Measurements from ENCODE around the gene GSDMA.
"Not testable (repeated sequence)": the region's sequence is repeated elsewhere in the genome, so short reads cannot be mapped to it uniquely, and the experiment has no call there.

GSDMA gene

DNA sequence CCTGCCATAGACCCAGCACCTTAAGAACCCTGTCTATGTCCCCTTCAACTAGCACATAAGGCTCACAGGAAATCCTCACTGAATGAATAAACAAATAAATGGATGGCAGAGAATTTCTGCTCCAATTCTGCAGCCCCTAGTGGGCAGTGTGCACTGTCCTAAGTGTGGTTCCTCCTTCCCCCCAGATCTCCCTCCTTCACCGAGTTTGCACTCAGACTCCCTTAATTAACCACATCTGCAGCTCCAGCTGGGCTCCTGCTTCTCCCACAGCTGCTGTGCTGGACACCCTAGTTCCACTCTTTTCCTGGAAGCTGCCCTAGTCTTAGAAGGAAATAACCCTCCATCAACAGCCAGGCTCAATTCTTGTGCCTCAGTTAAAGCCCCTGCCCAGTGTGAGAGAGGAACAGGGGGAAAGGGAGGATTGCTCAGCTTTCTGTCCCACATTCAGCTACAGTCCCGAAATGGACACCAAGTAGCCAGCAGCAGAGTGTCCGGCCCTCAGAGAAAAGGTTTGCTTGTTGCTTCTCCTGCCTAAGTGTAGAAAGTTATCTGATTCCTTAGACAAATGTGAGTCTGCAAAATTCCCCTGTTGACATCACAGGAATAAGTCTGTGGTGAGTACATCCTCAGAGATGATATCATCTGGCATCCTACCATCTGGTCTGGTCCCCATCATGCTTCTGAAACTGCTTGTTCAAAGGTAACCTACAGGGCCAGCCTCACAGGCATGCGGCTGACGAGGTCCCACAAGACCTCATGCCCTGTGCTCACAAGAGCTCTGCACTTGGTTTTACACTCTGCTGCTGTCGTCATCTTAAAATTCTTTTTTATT, 23.0 kb upstream of the GSDMA start:
- TF ChIP-seq GATA1 (IDR thresholded peaks at IDR 0.05; ENCODE audit: low read depth, low read length) = no peak
- TF ChIP-seq POLR2A (IDR thresholded peaks at IDR 0.05; ENCODE audit: low read length) = no peak
- DNase-seq = peak; percentile 24 to 37

DNA sequence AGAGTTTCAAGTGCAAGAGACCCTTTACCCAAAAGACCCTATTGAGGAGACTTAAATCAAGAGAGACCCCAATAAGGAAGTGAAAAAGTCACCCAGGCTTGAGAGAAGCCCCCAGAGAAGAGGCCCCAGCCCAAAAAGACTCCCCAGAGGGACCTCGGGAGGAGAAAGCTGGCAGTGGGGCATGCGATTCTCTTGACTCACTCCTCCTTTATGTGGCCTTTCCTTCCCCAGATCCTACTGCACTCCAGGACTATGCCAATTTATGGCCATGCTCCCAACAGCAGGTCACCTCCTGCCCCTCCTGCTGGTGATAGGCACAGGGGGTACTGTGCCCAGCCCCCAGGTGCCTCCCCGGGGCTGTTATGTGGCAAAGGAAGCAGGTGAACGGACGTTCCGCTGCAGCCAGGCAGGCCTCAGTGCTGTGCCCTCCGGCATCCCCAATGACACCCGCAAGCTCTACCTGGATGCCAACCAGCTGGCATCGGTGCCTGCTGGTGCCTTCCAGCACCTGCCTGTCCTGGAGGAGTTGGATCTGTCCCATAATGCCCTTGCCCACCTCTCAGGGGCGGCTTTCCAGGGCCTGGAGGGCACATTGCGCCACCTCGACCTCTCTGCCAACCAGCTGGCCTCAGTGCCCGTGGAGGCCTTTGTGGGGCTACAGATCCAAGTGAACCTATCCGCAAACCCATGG, 19.0 kb upstream of the GSDMA start:
- no peak for DNase-seq
- no peak for TF ChIP-seq GATA1 (IDR thresholded peaks at IDR 0.05; ENCODE audit: low read depth, low read length)

DNA sequence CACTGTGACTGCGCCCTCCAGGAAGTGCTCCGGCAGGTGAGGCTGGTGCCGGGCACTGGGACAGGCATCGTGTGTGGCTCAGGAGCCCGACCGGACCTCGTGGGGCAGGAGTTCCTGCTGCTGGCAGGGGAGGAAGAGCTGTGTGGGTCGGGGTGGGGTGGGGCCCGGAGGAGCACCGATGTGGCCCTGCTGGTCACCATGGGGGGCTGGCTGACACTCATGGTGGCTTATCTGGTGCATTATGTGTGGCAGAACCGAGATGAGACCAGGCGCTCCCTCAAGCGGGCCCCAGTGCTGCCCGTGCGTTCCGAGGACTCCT, 18.5 kb upstream of the GSDMA start:
- no peak for DNase-seq
- TF ChIP-seq POLR2A (IDR thresholded peaks at IDR 0.05; ENCODE audit: low read length) (no peak), GATA1 (IDR thresholded peaks at IDR 0.05; ENCODE audit: low read depth, low read length) (no peak)

DNA sequence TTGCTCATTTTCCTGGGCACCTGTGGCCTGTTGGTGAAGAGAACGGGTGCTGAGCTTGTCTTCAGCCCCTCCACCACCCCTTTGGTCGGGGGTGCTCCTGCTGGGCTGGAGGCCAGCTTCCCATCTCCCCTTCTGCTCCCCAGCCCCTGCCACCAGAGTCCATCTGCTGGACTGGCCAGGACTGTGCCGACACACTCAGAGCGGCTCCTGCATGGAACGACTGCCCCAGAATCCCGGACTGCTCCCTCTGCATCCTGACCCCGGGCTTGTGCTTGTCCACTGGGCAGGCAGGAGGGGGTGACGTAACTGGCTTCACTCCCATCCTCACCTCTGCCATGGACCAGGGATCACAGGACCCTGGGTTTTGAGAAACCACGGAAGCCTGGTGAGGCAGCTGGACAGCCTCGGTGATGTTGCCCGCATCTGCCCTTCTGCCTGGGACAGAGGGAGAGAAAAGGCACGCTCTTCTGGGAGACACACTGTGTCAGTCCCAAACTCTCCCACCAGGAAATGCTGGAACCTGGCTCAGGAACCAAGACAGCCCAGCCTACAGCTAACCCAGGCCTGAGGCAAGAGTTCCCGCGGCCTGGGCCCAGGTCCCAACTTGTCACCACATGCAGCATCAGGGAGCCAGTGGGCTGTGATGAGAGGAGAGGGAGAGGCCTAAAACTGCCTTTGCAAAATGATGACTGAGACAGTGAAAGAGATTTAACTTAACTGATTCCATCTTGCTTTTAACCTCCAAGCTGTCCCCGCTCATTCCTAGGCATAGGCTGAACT, 16.1 kb upstream of the GSDMA start:
- TF ChIP-seq POLR2A (IDR thresholded peaks at IDR 0.05; ENCODE audit: low read length) (no peak), GATA1 (IDR thresholded peaks at IDR 0.05; ENCODE audit: low read depth, low read length) (no peak)
- no peak for DNase-seq

DNA sequence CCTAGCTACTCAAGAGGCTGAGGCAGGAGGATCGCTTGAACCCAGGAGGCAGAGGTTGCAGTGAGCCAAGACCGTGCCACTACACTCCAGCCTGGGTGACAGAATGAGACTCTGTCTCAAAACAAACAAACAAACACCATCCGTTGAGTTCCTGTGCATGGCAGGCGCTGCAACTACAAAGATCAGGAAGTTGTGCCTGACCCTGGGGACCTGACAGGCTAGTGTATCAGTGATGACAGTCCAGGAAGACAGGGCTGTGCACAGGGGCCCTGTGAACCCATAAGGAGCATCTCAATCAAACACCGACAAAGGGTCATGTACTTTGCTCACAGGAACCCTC, 14.3 kb upstream of the GSDMA start:
- not testable (repeated sequence) for DNase-seq

DNA sequence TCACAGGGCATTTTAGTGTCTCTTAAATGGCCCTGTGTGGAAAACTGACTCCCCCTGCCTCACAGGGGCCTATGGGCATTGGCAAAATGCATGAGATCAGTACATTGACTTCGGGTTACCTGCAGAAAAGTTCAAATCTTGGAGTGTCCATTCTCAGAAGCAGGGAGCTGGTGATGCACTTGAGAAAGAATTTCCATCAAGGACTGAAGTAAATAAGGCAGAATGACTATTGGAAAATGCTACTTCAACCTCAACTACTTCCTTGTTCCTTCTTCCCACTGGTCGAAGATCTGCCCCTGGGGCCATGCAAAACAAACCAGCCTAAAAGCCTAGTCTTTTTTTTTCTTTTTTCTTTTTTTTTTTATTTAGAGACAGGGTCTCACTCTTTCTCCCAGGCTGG, 13.8 kb upstream of the GSDMA start:
- no peak for DNase-seq
- TF ChIP-seq POLR2A (IDR thresholded peaks at IDR 0.05; ENCODE audit: low read length) = no peak
- no peak for TF ChIP-seq GATA1 (IDR thresholded peaks at IDR 0.05; ENCODE audit: low read depth, low read length)

DNA sequence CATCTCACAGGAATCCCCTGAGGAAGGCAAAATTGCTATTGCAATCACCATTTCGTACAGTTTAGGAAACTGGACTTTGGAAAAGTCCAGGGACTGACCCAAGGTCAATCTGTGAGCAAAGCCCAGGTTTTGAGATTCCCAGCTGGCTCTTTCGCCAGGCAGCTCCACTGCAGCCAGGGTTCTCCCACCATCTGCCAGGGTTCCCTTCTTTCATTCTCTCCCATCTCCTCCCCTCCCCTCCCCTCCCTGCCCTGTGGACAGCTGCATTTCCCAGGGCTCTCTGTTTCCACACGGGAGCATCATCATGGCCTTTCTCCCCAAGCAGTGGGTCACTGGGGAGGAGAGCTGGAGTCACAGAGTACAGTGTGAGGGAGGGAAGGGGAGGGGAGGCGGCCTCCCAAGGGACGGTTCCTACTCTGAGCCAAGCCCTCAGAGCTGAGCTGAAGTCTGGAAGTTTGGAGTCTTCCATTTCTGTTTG, 11.9 kb upstream of the GSDMA start:
- no peak for DNase-seq
- TF ChIP-seq GATA1 (IDR thresholded peaks at IDR 0.05; ENCODE audit: low read depth, low read length) = no peak
- no peak for TF ChIP-seq POLR2A (IDR thresholded peaks at IDR 0.05; ENCODE audit: low read length)

DNA sequence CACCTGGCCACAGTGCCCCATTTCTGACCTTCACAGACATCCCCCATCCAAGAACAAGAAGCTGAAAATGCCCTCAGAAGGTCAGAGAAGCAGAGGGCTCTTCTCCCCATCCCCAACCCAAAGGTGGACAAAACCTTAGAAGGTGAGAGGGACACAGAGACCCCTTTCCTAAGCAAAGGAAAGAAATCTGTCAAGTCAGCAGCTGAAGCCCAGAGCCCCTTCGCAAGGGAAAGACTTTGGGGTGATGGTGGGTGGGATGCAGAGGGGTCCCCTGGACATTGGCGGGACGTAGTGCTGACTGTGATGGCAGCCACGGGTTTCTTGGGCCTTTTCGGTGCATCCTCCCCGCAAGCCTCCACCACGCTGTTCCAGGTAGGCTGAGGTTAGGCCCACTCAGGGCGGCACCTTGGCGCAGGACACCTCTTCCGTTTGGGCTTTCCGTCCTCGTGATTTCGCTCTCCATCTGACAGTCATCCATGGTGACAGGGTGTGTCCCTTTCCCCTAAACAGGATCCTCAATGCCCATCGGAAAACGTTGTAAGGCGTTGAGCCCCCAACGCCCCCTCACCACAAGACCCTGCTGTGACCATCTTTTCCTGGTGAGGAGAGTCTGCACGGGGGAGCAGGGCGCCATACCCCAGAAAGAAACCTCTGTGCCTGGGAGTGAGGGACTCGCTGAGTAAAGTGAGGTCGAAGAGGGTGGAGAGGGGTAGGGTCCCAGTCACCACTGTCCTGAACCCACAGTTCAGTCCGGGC, 10.7 kb upstream of the GSDMA start:
- DNase-seq = peak in 1 of 2 experiments; percentile 30
- TF ChIP-seq POLR2A (IDR thresholded peaks at IDR 0.05; ENCODE audit: low read length) (no peak), GATA1 (IDR thresholded peaks at IDR 0.05; ENCODE audit: low read depth, low read length) (no peak)

DNA sequence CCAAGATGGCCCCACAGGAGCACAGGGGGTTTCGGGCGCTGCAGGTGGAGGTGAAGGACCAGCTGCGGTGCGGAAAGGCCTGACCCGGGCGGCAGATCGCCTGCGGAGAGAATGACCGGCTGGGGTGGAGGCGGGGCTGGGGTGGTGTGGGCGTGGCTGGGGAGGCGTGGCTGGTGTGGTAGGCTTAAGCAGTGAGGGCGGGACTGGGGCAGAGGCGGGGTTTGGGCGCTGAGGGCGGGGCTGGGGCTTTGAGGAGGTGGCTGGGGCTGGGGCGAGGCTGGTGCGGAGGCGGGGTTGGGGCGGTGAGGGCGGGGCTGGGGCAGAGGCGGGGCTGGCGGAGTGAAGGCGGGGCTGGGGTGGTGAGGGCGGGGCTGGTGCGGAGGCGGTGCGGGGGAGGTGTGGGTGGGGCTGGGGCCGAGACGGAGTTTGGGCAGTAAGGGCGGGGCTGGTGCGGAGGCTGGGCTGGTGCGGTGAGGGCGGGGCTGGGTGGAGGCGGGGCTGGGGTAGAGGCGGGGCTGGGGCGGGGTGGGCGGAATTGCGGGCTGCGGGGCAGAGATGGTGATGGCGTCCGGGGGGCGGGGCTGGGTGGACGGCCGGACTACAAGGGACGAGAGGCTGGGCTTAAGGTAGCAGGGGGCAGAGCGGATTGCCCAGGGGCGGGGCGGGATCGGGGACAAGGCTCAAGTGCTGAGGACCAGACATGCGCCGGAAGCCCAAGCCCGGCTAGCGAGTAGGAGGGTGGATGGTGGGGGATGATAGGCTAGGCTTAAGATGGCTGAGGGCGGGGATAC, 9.9 kb upstream of the GSDMA start:
- peak; percentile 97 to 98 for DNase-seq
- TF ChIP-seq GATA1 (IDR thresholded peaks at IDR 0.05; ENCODE audit: low read depth, low read length) = no peak
- no peak for TF ChIP-seq POLR2A (IDR thresholded peaks at IDR 0.05; ENCODE audit: low read length)

DNA sequence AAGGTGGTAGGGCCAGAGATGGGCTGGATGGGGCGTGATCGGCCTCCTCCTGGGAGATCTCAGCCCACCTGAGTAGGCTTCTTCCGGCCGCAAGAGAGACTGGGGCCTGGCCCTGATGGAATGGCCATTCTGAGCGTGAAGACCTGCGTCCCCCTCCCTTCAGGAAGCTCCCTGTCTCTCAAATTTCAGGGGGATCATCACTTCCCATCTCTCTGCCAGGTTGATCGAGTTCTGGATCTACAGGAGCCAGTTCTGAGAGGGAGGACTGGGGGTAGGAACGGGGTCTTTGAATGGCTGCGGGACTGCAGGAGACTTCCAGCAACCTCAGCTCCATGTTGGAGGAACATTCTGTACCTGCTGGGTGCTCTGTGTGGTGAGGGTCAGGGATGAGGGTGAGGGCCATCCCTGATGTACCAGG, 9.3 kb upstream of the GSDMA start:
- no peak for TF ChIP-seq GATA1 (IDR thresholded peaks at IDR 0.05; ENCODE audit: low read depth, low read length)
- no peak for TF ChIP-seq POLR2A (IDR thresholded peaks at IDR 0.05; ENCODE audit: low read length)
- DNase-seq = no peak

DNA sequence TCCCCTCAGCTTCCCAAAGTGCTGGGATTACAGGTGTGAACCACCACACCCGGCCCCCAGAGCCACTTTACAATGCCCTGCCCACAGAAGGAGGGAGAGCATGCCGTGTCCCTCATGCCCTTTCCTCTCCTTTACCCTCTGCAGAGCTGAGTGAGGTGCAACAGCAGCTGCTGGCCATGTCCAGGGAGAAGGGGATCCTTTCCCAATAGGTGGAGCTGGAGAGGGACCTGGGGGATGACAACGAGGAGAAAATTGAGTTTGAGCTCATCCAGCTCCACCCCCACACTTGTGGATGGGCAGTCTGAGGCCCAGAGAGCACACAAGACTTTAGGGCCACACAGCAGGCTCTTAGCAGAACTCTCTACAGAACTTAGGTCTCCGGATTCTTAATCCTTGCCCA, 7.9 kb upstream of the GSDMA start:
- no peak for TF ChIP-seq POLR2A (IDR thresholded peaks at IDR 0.05; ENCODE audit: low read length)
- TF ChIP-seq GATA1 (IDR thresholded peaks at IDR 0.05; ENCODE audit: low read depth, low read length) = no peak
- no peak for DNase-seq

DNA sequence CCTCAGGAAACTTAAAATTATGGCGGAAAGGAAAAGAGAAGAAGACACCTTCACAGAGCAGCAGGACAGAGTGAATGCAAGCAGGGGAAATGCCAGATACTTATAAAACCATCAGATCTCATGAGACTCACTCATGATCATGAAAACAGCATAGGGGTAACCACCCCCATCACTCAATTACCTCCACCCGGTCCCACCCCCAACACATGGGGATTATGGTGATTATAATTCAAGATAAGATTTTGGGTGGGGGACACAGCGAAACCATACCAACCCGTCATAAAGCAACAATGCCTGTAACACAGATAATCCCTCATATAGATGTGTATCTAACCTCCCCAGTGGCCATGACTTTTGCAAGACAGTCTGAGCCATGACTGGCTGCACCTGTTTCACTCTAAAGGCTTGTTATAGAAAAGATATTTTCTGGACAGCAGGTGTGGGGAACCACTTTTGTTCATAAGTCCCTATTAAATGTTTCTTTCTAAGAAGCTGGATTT, 7.0 kb upstream of the GSDMA start:
- no peak for TF ChIP-seq GATA1 (IDR thresholded peaks at IDR 0.05; ENCODE audit: low read depth, low read length)
- no peak for TF ChIP-seq POLR2A (IDR thresholded peaks at IDR 0.05; ENCODE audit: low read length)
- peak; percentile 18 to 67 for DNase-seq

DNA sequence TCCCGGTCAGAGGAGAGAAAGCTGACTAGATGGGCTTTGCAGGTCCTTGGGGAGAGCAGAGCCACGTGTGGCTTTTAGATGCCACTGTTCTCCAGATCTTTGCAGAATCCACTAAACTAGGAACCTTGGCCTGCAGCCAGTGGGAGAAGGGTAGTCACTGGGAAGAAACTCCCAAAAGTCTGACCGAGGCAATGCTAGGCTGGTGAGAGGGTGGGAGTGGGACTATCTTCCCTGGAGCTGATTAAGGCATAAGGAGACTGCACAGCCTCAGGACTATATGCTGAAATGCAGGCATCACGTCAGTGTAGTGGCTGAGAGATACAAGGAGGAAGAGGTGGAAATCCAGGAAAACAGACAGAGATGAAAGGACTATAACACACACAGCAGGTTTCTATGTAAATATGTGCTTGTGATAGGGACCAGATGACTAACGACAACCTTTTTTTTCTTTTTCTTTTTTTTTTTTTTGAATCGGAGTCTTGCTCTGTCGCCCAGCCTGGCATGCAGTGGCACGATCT, 2.2 kb upstream of the GSDMA start:
- TF ChIP-seq GATA1 (IDR thresholded peaks at IDR 0.05; ENCODE audit: low read depth, low read length) (no peak), POLR2A (IDR thresholded peaks at IDR 0.05; ENCODE audit: low read length) (no peak)
- no peak for DNase-seq
